ENCODE measurements around the gene ATP6V0C. TPM values are rescaled to one million over a fixed set of nuclear protein-coding genes. Genes with fewer than 3 reads are reported as not detected.
A peak's percentile ranks its signal among the peaks of the same experiment; 100 is the strongest.
"Not testable (repeated sequence)": the region's sequence is repeated elsewhere in the genome, so short reads cannot be mapped to it uniquely, and the experiment has no call there.

The ATP6V0C gene
- total RNA-seq, 1 donor from 2014 or later: 20.4 TPM

DNA sequence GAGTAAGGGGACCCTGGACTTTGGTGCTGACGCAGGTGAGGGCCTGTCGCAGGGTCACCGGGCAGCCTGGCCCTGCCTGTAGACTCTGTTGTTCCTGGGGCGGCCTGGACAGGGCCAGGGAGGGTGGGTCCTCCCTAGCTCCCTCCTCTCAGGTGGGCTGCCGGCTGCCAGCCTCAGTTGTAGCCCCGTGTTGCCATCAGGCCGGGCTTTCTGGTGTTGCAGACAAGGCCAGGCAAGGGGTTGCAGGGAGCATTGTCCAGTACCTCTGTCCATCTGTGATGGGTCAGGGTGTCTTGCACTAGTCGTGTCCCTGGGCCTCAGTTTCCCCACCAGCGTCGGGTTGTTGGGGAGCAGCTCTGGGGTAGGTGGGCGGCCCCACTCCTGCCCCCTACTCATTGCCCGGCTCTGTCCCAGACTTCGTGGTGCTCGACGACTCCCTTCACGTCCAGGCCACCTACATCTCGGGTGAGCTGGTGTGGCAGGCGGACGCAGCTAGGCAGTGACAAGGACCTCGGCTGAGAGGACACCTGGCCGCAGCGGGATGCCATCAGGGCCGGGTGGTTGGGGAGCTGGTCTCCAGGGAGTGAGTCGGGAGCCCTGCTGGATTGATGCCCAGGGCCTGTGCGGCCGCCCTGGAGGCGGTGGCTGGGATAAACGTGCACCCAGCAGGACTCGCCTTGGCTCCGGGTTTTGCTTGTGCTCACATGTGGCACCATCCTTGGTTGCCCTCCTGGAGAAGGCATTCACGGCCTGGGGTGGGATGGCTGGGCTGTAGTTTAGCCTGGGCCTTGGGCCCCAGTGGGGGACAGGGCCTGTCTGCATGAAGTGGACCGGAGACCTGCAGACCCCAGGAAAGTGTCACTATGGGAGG lies 15.5 kb downstream of the ATP6V0C start:
- DNase-seq: no peak

DNA sequence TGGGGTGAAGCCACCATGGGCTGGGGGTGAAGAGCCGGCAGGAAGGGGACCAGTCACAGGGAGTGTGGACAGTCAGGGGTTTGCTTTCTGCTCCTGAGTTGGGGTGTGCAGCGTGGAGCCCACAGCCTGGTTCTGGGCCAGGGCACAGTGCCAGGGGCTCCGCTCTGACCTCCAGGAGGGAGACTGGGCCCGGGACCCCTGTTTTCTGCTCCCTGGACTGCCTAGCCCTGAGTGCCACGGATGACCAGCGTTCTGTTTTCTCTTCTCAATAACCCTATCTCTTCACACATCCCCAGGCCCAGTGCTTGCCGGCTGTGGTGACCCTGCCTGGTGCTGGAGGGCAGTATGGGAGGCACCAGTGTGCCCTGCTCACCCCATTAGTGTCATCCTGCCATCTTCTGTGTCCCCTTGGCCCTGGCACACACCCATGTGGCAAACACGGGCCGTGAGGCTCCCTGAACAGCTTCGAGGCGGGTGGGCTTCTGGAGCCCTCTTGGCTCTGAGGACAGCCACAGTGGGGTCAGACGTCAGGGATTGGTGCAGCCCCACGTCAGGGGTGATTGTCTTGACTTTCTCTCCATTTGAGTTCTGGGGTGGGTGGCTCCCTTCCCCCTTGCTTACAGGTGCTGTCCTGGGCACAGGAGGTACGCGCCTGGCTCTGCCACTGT lies 16.3 kb downstream of the ATP6V0C start:
- DNase-seq: no peak

DNA sequence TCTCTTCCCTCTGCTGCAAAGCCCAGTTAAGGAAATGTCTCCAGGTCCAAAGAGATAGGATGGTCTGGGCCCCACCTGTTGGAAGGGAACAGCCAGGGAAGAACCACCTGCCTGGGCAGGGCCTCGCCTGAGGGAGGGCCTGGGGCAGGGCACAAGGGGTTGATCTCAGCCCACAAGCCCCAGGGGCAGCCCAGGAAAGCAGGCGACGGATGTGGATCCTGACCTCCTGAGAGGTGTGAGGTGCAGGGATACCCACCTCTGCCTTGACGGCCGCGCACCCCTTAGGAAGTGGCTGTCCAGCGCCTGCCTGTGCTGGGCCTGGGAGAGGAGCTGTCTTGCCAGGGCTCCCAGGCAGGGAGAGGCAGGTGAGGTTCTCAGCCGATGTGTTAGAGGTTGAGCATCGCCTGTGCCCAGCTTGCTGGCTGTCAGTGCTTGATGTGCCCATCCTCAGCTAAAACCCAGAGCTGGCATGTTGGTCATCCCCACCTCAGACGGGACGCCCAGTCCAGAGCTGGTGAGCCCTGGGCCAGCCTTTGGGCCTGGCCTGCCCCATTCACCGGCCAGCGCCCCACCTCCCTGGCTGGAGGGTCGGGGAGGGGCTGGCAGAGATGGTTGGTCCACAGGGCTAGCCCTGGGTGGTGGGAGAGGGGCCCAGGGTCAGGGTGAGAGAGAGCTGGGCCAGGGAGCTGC lies 17.0 kb downstream of the ATP6V0C start:
- DNase-seq: no peak

DNA sequence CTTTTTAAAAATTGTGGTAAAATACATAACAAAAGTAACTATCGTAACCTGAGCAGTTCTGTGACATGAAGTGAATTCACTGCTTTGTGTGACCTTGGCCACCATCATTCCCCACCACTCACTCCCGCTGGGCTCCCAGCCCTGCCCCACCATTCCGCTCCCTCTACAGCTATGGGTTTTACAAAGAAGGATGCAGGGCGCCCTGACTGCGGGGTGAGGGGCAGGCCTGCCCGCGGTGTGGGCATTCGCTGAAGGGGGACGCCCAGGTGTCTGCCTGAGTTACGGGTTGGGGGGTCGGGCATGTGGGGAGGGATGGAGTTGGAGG lies 17.6 kb downstream of the ATP6V0C start, which contains the start of gene CEMP1:
Gene CEMP1 (minus strand): TSS at position 38 of the 325 bp plus-strand sequence. CDS start 335 bp downstream, outside the sequence.
- no peak for DNase-seq

DNA sequence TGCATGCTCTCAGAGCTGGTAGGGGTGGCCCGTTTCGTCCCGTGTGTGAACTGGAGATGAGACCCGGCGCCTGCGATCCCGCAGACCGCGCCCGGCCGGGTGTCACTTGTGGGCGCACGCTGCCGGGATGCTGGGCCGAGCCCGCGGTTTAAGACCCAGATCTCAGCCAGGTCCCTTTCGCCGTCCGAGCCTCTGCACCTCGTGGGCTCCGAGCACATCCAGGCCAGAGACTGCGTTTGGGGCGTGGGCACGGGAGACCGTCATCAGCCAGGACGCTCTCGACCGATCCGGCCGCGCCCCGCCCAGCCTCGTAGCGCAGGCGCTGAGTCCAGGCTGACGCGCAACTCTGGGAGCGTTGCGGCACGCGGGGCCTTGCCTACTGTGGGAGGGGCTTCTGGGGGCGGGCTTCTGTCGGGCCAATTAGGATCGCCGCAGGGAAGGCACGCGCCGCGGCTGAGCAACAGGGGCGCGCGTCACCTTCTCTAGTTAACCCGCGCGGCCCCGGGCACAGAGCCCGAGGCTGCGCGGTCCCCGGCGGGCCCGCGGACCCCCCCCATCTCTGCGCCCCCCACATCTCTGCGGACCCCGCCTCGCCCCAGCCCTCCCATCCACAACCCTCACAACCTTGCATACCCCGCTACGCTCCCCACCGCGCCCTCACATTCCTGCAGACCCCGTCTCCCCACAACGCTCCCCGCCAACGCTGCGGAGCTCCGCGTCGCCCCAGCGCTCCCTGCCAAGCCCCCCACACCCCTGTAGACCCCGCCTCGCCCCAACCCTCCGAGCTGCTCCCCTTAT lies 18.1 kb downstream of the ATP6V0C start:
- DNase-seq: peak; percentile 94

DNA sequence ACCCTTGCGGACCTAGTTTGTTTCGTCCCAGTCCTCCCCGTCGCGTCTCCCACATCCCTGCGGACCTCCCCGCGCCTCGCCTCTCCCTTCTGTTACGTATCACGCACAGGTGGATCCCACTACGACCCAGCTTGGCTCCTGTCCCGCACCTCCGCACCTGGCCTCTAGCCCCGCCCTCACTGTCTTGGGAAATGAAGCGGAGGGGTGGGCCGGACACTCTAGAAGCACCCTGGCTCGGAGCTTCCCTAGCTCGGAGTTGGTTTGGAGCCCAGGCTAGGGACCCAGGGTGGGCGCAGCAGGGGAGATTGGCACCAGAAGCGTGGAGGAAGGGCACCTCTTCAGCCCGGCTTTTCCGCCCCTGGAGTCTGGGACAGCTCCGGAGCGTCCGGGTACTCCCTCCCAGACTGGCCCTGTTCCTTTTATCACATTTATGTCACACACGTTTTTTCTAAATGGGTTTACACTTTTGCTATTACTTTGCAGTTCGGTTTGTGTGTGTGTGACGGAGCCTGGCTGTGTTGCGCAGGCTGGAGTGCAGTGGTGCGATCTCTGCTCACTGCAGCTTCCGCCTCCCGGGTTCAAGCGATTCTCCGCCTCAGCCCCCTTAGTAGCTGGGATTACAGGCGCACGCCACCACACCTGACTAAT lies 18.9 kb downstream of the ATP6V0C start:
- DNase-seq: no peak

DNA sequence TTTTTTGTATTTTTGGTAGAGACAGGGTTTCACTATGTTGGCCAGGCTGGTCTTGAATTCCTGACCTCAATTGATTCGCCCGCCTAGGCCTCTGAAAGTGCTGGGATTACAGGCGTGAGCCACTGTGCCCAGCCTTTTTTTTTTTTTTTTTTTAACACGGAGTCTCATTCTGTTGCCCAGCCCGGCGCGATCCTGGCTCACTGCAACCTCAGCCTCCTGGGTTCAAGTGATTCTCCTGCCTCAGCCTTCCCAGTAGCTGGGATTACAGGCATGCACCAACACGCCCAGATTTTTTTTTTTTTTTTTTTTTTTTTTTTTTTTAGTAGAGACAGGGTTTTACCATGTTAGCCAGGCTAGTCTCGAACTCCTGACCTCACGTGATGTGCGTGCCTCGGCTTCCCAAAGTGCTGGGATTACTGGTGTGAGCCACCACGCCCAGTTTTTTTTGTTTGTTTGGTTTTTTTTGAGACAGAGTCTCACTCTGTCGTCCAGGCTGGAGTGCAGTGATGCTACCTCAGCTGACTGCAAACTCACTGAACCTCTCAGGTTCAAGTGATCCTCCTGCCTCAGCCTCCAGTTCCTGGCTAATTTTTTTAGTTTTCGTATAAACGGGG lies 19.5 kb downstream of the ATP6V0C start:
- not testable (repeated sequence) for DNase-seq

DNA sequence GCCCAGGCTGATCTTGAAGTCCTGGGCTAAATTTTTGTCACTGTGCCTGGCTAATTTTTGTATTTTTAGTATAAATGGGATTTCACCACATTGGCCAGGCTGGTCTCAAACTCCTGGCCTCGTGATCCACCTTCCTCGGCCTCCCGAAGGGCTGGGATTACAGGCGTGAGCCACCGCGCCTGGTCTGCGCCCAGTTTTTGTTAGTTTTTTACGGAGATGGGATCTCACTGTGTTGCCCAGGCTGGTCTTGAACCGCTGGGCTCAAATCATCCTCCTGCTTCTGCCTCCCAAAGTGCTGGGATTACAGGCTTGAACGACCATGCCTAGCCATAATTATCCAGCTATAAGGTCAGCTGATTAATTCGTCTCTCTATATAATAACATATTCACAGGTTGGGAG lies 20.2 kb downstream of the ATP6V0C start:
- DNase-seq: no peak

DNA sequence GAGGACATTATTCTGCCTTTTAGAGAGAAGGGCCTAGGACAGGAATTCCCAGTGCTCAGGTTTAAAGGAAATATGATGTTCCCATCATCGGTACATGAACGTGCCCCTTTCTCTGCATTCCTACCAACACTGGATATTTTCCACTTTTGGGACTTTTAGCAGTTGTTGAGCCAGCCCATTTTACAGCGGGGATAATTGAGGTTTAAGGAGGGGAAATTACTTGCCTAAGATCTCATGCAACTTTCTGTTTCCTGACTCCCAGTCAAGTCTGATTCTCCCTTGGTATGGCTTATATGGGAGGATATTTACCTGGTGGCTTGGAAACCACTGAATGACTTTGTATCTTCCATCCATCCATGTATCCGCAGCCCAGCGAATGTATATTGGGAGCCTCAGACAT lies 20.6 kb downstream of the ATP6V0C start:
- DNase-seq: not testable (repeated sequence)

DNA sequence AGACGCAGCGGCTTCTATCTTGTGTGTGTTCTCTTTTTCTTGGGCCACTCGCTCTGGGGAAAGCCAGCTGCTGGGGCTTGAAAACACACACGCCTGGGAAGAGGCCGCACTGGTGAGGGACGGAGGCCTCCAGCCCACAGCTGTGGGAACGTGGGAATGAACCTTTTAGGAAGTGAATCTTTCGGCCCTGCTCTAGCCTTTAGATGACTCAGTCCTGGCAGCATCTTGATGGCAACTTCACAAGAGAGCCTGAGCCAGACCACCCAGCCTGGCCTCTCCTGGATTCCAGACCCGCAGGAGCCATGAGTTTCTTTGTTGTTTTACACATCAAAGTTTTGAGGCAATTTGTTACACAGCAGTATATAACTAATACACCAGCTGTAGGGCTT lies 21.9 kb downstream of the ATP6V0C start:
- no peak for DNase-seq

DNA sequence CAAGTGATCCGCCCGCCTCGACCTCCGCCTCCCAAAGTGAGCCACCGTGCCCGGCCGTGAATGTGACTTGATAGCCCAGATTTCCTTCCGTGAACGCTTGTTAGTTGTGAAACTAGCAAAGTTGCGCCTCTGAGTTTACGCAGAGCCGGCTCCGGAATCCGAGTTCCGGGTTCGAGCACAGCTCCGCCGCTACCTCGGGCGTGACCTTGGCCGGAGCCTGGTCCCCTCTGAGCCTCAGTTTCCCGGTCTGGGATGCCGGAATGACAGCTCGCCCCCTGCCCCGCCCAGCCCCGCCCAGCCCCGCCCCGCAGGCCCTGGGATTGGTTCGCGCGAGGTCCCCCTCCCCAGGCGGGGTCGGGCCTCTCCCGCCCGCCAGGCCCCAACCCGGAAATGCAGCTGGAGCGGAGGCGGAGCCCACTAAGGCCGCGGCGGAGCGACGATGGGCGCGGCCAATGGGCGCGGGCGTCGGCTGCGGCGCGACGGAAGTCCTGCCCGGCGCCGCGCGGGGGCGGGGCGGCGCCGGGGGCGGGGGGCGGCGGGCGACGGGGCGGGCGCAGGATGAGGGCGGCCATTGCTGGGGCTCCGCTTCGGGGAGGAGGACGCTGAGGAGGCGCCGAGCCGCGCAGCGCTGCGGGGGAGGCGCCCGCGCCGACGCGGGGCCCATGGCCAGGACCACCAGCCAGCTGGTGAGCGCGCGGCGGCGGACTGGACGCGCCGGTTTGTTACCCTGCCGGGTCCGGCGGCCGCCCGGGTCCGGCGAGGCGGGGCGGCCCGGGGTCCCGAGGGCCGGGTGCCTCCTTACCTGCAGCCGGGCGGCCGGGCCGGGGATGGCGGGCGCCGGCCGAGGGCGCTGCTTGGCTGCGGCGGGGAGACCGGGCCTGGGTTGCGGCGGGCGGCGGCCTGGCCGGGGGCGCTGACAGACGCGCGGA lies 24.0 kb downstream of the ATP6V0C start, which contains the start of gene PDPK1:
Gene PDPK1 (plus strand): TSS at position 571 of the 929 bp plus-strand sequence. CDS start 92 bp downstream, at position 663.
- peak; percentile 95 for DNase-seq

DNA sequence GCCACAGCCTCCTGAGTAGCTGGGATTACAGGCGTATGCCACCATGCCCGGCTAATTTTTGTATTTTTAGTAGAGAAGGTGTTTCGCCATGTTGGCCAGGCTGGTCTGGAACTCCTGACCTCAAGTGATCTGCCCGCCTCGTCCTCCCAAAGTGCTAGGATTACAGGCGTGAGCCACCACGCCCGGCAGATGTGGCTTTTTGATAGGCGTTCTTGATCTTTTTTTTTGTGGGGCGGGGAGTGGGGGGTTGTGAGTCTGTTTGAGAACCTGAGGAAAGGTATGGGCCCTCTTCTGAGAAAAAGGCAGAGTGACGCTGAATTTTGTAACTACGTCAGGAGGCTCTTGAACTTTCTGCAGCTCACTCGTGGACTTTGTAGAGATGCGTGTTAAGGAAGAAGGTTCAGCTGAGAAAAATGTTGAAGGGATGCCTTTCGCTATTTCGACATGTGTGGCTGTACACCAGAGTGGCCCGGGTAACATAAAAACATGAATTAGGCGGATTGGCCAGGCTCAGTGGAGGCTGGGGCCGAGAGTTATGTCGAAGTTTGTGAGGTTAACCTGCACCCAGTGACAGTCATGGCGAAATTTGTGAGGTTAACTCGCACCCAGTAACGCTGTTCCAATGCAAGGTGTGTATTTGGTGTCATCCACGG lies 25.6 kb downstream of the ATP6V0C start:
- not testable (repeated sequence) for DNase-seq

DNA sequence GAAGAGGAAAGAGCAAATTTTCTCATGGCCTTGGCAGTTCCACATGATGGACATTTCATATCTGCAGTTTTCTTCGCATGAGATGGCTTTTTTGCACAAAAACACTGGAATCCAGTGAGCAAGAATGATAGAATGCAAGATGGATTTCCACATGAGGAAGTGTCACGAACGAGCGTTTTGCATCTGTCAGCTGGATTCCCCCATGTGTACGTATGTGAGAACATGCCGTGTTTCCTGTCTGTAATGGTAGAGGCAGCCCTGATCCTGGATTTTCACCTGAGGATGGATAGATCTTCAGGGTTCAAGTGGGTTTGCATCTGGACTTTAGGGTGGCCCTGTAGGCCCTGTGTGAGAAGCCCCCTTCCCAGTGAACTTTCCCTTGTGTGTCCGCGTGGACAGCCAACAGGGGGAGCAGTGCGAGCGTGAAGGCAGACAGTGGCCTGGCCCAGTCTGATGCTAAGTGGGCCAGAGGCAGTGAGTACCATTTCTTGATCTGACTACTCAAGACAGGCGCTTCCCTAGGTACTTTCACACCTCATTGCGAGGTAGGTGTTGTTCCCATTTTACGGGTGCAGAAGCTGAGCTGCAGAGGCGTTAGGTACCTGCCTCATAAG lies 26.2 kb downstream of the ATP6V0C start:
- DNase-seq: not testable (repeated sequence)

DNA sequence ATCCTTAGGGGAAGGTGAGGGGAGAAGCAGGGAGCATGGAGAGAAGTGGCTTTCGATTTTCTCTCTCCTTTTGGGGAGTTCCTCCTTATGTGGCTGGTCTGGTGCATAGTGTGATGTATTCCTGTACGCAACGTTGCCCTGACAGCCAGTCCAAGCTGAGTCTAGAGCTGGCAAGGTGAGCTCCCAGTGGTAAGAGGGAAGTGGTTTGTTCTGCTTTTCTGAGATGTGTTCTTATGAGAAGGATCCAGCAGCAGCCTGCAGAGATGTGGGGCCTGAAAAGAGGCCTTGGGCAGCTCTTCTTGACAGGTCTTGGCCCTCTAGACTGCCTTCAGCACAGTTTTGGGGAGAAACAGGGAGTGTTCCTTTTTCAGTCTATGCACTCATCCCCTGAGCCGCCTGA lies 27.2 kb downstream of the ATP6V0C start:
- not testable (repeated sequence) for DNase-seq

DNA sequence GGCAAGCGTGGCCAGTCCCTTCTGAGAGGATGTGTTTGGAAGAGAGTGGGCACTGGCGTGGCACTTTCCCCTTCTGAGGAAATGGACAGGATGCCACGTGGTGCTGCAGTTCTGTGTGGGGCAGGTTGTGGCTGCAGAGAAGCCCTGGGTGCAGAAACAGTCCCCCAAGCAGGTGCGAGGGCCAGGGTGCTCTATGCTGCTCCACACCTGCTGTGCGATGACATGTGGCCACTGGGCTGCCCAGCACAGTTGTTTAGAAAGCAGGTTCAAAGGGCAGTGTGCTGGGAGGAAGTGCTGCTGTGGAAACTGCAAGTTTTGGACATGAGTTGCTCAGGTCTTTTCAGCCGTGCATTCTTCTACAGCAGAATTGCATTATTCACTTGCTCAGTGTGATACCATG lies 27.7 kb downstream of the ATP6V0C start:
- not testable (repeated sequence) for DNase-seq

DNA sequence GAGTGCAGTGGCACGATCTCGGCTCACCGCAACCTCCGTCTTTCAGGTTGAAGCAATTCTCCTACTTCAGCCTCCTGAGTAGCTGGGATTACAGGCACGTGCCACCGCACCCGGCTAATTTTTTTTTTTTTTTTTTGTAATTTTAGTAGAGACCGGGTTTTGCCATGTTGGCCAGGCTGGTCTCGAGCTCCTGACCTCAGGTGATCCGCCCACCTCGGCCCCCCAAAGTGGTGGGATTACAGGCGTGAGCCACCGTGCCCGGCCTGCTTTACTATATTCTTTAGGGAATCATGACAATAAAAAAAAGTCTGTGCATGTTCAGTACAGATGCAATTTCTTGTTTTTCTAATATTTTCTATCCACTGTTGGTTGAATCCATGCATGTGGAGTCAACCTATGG lies 30.0 kb downstream of the ATP6V0C start:
- DNase-seq: not testable (repeated sequence)

DNA sequence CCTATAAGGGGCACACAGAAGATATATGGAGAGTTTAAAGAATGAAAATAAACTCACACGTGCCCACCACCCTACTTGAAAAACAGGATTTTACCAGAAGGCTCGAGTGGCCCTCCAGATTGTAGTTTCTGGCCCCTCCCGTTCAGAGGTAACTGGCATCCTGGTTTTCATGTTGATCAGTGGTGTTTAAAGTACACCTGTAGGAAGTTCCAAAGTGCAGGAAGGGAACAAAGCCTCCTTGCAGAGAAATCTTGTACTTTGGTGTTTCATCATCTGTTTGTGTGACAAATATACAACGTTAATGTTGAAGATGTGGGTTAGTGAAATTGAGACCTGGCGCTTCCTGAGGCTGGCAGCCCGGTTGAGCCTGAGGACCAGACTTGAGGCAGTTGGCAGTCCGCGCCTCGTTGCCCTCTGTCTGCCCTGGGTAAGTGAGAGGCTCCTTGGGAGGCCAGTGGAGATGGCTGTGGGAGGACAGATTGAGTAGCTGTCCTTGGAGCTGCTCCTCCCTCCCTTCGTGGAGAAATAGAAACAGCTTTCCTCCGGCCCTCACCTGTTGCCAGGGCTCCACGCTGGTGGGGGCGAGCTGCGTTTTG lies 36.6 kb downstream of the ATP6V0C start:
- DNase-seq: not testable (repeated sequence)

DNA sequence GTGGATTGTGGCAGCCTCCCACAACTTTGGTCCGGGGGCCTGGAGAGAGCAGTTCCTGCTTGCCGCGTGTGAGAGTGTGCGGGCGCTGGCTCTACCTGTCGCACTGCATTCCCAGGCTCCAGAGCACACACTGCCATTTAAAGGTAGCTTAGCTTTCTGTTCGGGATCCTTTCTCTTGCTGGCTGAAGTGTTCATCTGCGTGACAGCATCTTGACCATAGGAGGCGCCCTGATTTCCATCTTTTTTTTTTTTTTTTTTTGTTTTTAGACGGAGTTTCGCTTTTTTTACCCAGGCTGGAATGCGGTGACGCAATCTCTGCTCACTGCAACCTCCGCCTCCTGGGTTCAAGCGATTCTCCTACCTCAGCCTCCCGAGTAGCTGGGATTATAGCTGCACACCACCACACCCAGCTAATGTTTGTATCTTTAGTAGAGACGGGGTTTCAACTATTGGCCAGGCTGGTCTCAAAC lies 37.7 kb downstream of the ATP6V0C start:
- DNase-seq: not testable (repeated sequence)
